Measurements from ENCODE around the gene NUP88. TPM values are rescaled to one million over a fixed set of nuclear protein-coding genes. Genes with fewer than 3 reads are reported as not detected.

NUP88 gene
- total and polyA plus RNA-seq, 10 of the 15 experiments (the other 5 are each of a cell fraction or from before 2014, with no cell fraction given): 110 to 244 (median 188) TPM

- TF ChIP-seq BHLHE40 (IDR thresholded peaks at IDR 0.05; ENCODE audit: borderline replicate concordance in 1 of 2, low read depth in 2 of 2, low read length in 1 of 2): peak; percentile 89 to 97
- TF ChIP-seq BMI1 (IDR thresholded peaks at IDR 0.05; ENCODE audit: borderline replicate concordance): no peak
- TF ChIP-seq TCF12 (IDR thresholded peaks at IDR 0.05; ENCODE audit: low read depth, low read length): peak; percentile 39; the same call in 1 of the 2 replicates
- no peak for TF ChIP-seq CHD1 (IDR thresholded peaks at IDR 0.05; ENCODE audit: low read depth, low read length)
- peak; percentile 79 for TF ChIP-seq ZNF207 (IDR thresholded peaks at IDR 0.05; ENCODE audit: borderline replicate concordance)
- TF ChIP-seq, protein P1, sequence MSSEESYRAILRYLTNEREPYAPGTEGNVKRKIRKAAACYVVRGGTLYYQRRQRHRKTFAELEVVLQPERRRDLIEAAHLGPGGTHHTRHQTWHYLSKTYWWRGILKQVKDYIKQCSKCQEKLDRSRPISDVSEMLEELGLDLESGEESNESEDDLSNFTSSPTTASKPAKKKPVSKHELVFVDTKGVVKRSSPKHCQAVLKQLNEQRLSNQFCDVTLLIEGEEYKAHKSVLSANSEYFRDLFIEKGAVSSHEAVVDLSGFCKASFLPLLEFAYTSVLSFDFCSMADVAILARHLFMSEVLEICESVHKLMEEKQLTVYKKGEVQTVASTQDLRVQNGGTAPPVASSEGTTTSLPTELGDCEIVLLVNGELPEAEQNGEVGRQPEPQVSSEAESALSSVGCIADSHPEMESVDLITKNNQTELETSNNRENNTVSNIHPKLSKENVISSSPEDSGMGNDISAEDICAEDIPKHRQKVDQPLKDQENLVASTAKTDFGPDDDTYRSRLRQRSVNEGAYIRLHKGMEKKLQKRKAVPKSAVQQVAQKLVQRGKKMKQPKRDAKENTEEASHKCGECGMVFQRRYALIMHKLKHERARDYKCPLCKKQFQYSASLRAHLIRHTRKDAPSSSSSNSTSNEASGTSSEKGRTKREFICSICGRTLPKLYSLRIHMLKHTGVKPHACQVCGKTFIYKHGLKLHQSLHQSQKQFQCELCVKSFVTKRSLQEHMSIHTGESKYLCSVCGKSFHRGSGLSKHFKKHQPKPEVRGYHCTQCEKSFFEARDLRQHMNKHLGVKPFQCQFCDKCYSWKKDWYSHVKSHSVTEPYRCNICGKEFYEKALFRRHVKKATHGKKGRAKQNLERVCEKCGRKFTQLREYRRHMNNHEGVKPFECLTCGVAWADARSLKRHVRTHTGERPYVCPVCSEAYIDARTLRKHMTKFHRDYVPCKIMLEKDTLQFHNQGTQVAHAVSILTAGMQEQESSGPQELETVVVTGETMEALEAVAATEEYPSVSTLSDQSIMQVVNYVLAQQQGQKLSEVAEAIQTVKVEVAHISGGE (CRISPR knock-in tag; IDR thresholded peaks at IDR 0.05): no peak
- TF ChIP-seq FOXM1 (IDR thresholded peaks at IDR 0.05; ENCODE audit: low read depth, low read length): no peak; the same call in 1 of the 2 replicates
- peak; percentile 96 for TF ChIP-seq MXI1 (IDR thresholded peaks at IDR 0.05; ENCODE audit: low read depth, low read length)
- TF ChIP-seq, protein P2, sequence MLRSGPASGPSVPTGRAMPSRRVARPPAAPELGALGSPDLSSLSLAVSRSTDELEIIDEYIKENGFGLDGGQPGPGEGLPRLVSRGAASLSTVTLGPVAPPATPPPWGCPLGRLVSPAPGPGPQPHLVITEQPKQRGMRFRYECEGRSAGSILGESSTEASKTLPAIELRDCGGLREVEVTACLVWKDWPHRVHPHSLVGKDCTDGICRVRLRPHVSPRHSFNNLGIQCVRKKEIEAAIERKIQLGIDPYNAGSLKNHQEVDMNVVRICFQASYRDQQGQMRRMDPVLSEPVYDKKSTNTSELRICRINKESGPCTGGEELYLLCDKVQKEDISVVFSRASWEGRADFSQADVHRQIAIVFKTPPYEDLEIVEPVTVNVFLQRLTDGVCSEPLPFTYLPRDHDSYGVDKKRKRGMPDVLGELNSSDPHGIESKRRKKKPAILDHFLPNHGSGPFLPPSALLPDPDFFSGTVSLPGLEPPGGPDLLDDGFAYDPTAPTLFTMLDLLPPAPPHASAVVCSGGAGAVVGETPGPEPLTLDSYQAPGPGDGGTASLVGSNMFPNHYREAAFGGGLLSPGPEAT (IDR thresholded peaks at IDR 0.05; ENCODE audit: low read depth): peak; percentile 58; the same call in 1 of the 2 replicates
- TF ChIP-seq RUNX3 (IDR thresholded peaks at IDR 0.05; ENCODE audit: low read length): peak; percentile 9; the same call in 1 of the 2 replicates
- TF ChIP-seq MYB (IDR thresholded peaks at IDR 0.05; ENCODE audit: borderline replicate concordance, low read depth, low read length): no peak
- peak; percentile 99 for TF ChIP-seq LARP7 (IDR thresholded peaks at IDR 0.05)
- no peak for TF ChIP-seq NFYA (IDR thresholded peaks at IDR 0.05; ENCODE audit: borderline replicate concordance, low read depth, low read length)
- peak; percentile 96 for TF ChIP-seq GATAD2B (conservative IDR thresholded peaks at IDR 0.05; ENCODE audit: low read depth)
- TF ChIP-seq, protein P3, sequence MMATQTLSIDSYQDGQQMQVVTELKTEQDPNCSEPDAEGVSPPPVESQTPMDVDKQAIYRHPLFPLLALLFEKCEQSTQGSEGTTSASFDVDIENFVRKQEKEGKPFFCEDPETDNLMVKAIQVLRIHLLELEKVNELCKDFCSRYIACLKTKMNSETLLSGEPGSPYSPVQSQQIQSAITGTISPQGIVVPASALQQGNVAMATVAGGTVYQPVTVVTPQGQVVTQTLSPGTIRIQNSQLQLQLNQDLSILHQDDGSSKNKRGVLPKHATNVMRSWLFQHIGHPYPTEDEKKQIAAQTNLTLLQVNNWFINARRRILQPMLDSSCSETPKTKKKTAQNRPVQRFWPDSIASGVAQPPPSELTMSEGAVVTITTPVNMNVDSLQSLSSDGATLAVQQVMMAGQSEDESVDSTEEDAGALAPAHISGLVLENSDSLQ (IDR thresholded peaks at IDR 0.05): 0 out of 2 replicates have a peak, but pooled peaks have one; percentile 10
- peak; percentile 76; the same call in 1 of the 2 replicates for TF ChIP-seq ZBTB40 (IDR thresholded peaks at IDR 0.05; ENCODE audit: borderline replicate concordance)
- no peak for TF ChIP-seq CREM (IDR thresholded peaks at IDR 0.05; ENCODE audit: low read depth)
- TF ChIP-seq ETV6 (conservative IDR thresholded peaks at IDR 0.05 in 1 of 2, IDR thresholded peaks at IDR 0.05 in 1 of 2; ENCODE audit: borderline replicate concordance in 1 of 2, low read depth in 1 of 2): 0 out of 4 replicates have a peak, but pooled peaks of 1 of the 2 experiments have one; percentile 6
- TF ChIP-seq IRF4 (IDR thresholded peaks at IDR 0.05; ENCODE audit: low read depth, low read length): peak; percentile 47; the same call in 1 of the 2 replicates
Observed at GRCh38 chr17:5438716-5439445, 19.4 kb upstream of the NUP88 start, which contains the start of gene C1QBP (continued).

All from GM12878 (cell line).